HG03558 (cell line): ENCODE results near the gene IBSP.

Source experiments
- ATAC-seq: cut with Tn5 transposase; IDR thresholded peaks from one replicate; pipeline ENCODE4 v1.9.1; 2021; ENCODE audit warnings: moderate number of reproducible peaks; ENCODE audit not compliant: unreplicated experiment; ENCODE audit errors: extremely low read depth

IBSP gene

DNA sequence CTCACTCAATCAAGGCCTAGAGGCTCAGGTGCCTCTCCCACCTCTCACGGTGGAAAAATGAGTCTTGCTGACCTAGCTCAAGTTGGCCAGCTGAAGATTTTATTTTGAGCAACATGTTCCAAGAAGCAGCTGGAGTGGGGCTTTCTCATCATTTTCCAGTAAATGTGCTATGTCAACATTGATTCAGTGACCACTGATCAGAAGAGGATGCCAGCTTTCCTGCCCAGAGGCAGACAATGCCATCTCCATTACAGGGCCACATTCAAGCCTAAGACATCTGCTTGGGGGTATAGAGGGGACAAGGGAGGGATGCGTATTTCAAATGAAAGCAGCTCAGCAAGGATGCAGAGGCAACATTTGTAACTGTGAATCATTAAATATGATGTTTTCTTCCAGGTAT lies 36.4 kb downstream of the IBSP start:
- ATAC-seq = no peak

DNA sequence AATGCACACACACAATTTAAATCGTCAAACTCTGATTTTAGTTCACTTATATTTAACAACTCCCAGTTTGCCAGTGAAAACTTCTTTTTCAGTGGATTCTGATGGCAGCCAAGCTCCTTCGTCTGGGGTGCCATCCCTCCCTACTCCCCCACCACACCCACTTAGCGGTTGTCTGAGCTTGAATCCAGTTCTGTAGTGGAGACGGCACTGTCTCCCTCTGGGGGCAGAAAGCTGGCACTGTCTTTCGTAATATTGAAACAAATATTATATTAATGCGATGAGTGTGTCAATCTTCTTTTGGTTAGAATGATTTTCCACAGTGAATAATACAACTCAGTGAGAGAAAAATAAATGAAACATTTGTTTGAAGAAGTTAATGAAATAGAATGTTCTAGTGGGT lies 38.9 kb downstream of the IBSP start:
- ATAC-seq = no peak

DNA sequence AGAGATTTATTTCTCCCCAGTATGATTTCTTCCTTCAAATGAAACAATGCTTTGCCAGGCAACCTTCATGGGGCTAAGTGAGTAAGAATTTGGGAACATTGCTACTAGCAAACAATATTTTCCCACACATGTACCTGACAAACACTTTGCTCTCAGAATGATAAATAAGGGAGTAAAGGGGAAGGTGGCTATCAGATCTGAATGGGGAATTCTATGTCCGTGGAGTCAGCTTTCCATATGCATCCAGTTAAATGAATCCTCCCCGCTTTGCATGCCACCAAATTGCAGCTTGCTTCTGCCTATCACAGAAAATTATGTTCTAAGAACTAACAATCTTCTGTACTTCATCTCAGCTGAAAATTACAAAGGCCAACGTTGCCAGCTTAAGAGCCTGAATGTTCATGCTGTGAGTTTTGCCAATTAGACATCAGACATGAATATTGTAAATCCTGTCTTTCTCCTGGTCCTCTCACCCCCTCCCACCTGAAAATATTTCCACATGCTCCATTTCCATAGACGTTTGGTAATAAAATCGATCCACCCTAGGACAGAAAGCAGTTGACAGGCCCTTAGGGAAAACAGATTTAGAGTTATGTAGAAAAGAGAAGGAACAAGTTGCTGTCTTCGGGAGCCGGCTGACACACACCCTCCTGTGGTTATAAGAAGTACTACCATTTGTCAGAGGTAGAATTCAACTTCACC lies 39.7 kb downstream of the IBSP start:
- no peak for ATAC-seq

DNA sequence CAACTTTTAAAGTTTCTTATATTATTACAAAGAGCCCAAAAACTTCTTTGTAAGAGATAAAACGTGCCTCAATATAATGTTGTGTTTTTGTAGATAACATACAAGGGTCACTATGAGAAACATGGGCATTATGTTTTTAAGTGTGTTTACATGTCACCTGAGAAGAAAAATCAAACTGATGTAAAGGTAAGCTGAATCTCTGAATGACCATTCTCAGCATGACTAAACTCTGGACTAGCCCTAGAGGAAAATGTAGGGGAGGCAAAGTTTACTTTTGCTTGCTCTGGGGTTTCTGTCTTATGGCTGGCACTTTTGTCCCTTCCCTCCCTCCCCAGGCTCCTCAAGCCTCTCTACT lies 40.2 kb downstream of the IBSP start:
- ATAC-seq = no peak

DNA sequence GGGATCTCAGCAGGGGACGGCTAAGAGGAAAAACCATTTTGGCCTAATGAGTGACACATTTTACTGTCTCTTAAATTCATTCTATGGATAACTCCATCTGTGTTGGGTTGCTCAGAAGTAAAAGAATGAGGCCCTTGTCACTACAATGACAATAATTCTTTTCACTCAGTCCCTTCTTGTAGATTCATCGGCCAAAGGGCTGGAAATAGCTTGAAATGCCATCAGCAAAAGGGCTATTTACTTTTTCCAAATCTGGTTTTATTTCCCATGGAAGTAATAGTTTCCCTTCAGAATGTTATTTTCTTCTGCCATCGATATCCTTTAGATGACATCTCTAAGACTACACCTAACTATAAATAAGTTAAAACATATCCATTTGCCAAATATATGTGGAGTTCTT lies 40.8 kb downstream of the IBSP start:
- ATAC-seq = no peak

DNA sequence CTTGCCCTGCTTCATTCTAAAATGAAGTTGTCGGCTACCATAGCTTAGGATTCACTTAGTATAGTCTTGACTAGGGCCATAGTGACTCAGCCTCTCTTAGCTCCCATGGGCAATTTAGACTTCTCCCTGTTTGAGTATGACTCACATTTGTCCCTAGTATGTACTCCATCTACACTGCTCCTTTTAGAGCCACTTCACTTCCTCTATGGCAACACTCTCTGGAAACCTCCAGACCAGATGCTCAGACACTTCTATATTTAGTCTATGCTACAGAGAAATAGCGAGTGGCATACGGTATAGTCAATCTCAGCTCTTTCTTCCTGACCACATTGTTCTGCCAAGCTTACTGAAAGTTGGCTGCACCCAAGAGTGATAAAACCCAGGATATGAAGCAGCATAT lies 44.6 kb downstream of the IBSP start:
- no peak for ATAC-seq

DNA sequence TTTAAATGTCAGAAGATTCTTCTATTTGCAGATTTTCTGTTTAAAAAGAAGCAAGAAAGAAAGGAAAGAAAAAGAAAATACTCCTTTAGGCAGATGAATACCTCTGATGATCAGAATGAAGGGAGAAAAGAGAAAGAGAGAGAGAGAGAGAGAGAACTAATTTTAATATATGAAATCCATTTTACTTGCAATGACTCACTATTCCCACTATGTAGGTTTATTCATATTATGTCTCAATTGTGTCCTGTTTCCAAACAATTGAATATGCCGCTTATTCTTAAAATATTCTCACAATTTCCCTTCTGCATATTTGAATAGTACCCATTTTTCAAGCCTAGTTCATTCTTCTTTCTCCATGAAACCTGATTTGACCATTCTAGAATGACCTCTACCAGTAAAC lies 45.1 kb downstream of the IBSP start:
- no peak for ATAC-seq

DNA sequence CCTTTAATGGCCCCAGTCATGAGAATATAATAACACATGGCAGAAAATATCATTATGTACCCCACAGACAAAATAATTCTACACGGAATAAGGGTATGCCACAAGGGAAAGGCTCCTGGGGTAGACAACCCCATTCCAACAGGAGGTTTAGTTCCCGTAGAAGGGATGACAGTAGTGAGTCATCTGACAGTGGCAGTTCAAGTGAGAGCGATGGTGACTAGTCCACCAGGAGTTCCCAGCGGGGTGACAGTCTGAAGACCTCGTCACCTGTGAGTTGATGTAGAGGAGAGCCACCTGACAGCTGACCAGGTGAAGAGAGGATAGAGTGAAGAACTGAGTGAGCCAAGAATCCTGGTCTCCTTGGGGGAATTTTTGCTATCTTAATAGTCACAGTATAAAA lies 46.9 kb downstream of the IBSP start:
- ATAC-seq = no peak

DNA sequence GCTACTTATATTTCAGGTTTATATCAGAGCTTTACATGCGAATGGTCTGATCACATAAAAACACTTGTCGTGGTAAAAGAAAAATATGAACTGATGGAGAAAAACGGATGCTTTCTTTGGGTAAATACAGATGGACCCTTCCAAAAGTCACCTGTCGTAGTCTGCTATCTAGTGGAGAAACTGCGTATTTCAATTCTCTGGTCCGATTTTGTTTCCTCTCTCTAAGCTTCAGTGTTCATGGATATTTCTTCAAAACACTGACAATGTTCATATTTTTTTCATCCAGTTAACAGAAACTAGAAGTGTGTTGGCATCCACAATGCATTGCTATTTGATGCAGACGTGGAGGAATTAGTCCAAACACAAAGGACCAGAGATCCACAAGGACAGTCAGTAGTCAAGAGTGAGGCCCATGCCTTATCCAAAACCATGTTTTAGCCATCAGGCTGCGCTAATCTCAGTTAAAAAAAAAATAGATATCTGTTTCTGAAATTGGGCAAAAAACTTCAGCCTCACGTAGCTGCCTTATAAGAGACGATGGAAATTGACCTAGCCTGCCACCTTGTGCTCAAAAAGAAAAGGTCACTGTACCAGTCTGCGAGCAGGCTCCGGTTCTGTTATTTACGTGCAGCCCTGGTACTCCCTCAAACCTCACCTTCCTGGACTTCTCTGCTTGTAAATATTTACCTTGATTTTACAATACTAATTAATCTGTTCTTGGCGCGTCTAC lies 49.4 kb downstream of the IBSP start:
- ATAC-seq = no peak

DNA sequence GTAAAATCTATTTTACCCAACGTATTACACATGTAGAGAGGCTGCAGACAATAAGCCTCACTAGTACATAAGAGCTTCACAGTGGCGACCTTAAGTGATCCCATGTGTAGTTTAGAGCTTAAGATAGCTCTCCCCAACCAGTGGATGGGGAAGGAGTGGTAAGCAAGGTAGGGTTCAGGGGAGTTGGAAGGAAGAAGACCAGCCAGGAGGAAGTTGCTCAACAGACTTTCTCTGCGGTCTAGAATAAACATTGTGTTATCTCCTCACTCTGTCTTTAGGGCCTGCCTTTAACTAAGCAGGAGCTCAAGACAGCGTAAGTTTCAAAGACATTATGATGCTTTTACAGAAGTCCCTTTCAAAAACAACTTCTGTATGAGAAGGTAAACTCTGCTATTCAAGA lies 50.3 kb downstream of the IBSP start:
- no peak for ATAC-seq

DNA sequence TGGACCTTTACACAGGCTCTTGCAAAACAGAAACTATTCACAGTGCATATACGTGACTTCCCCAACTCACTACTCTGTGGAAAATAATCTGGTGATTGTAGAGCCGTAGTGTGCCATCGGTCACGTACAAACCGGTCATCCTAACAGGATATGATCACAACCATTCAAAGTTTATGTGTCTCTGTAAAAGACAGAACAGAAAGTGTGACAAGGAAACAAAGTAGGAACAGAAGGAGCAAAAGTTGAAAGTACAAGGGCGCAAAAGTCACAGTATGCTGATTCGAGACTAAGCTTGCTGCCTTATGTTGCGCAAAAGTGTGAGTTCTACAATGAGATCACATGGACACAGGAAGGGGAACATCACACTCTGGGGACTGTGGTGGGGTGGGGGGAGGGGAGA lies 52.0 kb downstream of the IBSP start:
- ATAC-seq = no peak

DNA sequence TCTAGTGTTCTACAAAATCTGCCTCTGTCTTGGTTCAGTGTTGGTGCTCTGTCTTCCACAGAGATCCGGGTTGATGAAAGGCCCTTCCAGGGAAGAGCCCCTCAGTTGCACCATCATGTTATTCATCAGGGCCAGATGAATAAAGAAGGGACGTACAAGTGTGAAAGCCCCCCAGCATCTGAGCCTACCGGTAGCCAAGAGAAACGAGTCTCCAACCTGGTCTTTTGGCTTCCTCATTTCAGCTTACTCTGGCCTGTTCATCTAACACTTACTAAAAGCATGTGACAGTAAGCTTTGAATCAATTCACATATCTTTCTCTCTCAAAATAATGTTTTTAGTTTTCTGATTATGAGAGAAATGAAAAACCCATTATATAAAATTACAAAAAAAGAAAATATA lies 52.6 kb downstream of the IBSP start:
- ATAC-seq = no peak

DNA sequence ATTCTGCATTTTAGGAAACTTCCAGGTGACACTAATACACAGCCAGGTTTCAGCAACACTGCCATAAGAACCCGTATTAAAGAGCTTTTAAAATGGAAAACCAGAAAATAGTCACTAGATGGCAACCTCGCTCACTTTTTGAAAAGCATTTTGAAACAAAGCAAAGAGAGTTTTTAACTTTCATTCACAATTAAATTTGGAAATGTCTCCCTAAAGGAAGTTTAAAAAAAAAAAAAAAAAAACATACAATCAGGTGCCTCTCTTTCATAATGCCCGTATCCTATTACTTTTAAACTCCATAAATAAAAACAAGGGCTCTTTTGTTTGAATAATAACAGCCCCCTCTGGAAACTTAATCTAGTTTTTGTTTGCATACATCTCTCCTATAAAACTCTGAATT lies 53.8 kb downstream of the IBSP start:
- no peak for ATAC-seq

DNA sequence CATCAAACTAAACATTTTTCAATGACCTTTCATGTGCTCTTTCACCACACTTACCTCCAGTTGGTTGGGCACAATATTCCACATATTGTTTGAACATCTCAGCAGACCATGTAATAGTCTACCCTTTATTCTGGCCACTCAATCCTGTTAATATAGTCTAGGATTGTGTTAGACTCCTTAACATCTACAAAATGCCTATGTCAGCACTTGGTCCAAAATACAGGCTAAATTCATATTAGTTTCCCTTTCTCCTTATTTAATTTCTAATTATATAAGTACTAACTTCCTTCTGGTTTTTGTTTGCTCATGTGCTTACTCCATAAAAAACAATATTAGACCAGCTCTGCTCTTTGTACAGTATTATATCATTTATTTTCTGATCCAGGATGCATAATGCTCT lies 54.5 kb downstream of the IBSP start:
- no peak for ATAC-seq

DNA sequence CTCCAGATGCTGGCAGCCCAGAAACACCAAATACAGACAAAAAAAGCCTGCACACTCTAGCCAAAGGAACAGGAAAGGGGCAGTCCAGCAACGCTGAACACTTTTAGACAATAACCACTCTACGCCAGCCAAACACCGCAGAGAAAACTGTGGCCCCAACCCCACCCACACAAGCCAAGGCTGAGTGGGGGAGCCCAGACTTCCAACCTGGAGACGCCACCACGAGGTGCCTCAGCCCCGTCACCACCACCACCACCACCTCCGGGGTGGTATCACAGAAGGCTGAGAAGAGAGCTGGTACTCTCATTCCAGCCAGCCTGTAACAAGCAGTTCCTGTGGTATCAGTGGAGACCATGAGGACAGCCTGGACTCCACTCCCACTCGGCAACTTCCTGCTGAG lies 56.2 kb downstream of the IBSP start:
- no peak for ATAC-seq

DNA sequence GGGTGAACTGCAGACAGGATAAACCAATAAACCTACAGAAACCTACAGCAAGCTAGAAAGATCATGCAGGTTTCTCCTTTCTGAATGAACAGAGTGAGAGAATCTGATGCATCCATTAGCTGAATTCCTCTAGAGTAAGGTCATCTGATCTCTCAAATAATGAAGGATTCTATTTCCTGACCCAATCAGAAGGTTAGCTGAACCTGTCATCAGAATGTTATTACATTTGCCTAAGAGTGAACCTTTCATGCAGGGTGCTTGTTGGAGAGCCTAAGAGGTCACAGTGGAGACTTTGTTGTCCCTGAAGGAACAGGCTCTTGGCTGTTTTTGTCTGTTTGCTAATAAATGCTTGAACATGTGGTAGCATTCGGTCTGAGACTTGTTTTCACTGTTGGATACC lies 57.5 kb downstream of the IBSP start:
- no peak for ATAC-seq

DNA sequence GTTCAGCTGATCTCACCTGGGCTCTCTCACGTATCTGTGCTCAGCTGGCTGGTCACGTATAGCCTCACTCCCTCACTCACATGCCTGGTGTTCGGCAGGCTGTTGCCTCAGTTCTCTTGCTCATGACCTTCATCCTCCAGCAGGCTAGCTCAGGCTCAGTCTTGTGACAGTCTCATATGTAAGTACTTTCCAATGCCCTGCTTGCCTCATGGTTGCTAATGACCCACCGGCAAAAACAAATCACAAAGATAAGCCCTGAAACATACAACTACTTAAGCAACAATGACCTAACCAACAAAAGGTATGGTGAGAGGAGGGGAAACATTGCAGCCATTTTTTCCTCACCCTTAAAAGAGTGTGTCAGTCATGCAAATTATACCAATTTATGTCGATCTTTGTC lies 58.4 kb downstream of the IBSP start:
- ATAC-seq = no peak
